ENCODE data around the gene P2RY2. TPM values are rescaled to one million over a fixed set of nuclear protein-coding genes. Genes with fewer than 3 reads are reported as not detected.

P2RY2 gene
- 3.8 and 30.9 TPM in 2 replicates for total RNA-seq

DNA sequence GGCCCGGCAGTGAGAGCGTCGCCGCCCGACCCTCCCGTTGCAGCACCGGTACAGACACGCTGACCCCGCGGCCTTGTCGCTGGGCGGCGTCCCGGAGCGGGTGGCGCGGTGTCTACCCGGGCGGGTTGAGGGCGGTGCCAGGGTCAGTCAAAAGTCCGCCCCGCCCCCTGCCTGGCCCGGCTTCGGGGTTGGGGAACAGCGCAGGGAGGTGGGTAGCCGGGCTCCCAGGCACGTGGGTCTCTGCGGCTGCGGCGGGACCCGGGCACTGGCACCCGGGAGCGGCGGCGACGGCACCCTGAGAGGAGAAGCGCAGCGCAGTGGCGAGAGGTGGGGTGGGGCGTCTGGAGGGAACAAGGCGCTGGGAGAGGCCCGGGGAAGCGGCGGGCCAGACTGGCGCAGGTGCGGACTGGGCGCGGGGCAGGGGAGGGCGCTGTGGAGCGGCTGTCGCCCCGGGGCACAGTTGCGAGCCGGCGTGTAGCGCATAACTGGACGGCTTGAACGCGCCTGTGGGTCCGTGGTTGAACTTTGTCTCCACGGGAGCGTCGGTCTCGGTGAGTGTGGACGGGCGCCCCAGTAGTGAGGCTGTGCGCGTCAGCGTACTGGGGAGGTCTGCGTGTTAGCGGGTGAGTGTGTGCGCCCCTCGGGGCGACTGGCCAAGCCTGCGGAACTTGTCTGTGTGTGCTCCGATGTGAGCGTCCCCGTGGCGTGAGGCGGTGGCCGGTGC, at the start of gene P2RY2:
Gene P2RY2, plus strand, starts transcription at position 176 of the 724 bp plus-strand sequence. CDS start 15,879 bp downstream, outside the sequence.

DNA sequence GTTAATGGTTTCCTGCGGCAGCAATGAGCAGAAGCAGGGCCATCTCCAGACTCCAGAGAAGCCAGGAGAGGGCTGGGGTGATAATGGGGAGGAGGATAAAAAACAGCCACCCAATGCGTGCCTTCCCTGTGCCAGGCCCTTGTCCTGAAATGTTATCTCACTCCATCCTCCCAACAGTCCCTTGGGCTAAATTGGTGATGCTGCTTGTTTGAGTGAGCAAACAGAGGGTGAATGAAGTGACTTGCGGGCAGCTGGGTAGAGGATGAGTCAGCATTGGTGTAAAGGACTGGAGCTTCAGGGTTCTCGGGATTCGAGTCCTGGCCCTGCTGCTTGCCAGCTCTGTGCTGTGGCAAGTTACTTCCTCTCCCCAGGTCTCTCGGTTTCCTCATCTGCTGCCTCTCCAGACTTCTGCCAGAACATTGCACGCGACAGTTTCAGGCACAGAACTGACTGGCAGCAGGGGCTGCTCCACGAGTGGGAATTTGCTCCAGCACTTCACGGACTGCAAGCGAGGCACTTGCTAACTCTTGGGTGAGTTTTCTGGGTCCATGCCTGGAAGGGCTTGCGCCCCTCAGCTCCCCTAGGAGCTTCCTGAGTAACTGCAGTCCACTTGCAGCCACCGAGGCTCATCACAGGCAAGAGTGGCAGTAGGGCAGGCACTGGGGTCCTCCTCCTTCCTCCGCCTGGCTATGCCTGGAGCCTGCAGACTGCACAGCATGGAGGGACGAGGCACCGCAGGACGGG, 54.0 kb downstream of the P2RY2 start, which contains the start of gene P2RY6:
Gene P2RY6, plus strand, starts transcription at position 403 of the 744 bp plus-strand sequence. CDS start 24,181 bp downstream, outside the sequence.

Other genes with a start within 250 kb of the P2RY2 start
- gene FCHSD2, start 76.0 kb upstream of the P2RY2 start, total RNA-seq, result 7.9 and 14.4 TPM in 2 replicates
- 0.64 TPM in 1 of 2 replicates, not detected in the other for gene P2RY6, start 54.1 kb downstream of the P2RY2 start, total RNA-seq
- gene ARHGEF17, start 90.0 kb downstream of the P2RY2 start, total RNA-seq, result 3.8 and 13.0 TPM in 2 replicates
- 4.1 and 4.4 TPM in 2 replicates for gene RELT, start 158.1 kb downstream of the P2RY2 start, total RNA-seq

All from nasal cavity respiratory epithelium epithelial cell of viscerocranial mucosa (primary cell).